OCI-LY3 (cell line): ENCODE measurements around the gene TMCC1.

Source experiments
- CTCF ChIP-seq: fragments of 200-600, 300-600 bp; sonication (generic); IDR thresholded peaks from 2 replicates; pipeline ENCODE4 v1.5.1; 2014; ENCODE audit warnings: antibody characterized with exemption, low read length, low read depth
- EZH2phosphoT487 ChIP-seq: fragments of 200-600 bp; shearing (Covaris generic); IDR thresholded peaks from 2 replicates; pipeline ENCODE4 v1.6.1; 2018; ENCODE audit warnings: antibody characterized with exemption, mixed run types, low read depth

GRCh38 chr3:129738172-129738571 lies 155.3 kb downstream of the TMCC1 start:
- TF ChIP-seq CTCF, result no peak
- TF ChIP-seq EZH2phosphoT487, result no peak
